ENCODE data around the gene SF3B1. TPM values are rescaled to one million over a fixed set of nuclear protein-coding genes. Genes with fewer than 3 reads are reported as not detected.

The SF3B1 gene
- total RNA-seq, 2 donors from 2014 or later: 272 to 284 TPM

DNA sequence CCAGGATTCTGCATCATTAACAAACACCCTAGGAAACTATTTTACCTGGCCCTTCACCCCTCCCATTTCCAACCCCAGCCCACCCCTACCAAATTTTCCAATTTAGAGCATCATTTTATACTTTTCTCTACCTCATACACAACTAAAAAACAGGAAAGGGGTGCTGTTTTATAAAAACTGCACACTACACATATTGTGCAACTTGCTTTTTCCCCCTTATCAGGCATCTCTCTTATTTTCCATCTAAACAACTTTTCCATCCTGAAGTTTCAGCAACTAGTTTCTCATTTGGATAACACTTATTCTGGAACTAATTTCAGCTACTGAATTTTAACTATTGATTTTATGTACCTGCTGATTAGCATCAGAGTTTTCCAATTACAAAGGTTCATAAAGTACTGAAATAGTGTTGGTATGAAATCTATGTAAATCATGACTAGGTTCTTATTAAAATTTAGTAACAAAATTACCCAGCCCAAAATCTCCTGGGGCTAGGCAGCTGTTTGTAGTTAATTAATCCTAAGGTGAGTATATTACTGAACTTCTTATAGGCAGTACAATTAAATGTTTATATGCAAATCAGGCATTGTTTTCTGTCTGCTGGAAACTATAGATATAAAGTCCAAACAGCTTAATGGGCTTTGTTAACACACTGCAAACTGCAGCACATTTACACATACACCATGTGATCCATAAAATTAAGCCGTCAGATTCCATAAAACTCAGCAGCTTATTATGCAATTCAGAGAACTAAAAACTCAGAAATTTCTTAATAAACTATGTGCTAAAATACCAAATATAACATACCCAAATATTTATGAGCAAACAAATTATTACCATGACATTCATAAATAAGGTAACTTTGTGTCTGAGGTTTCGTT is 7.9 kb downstream of the SF3B1 start:
- DNase-seq (no peak), ATAC-seq (replicated peaks in 1 of 2) (no peak)
- Mint-ChIP-seq H3K4me3 (peak overlapping the region; percentile 11 to 59), H3K36me3 (ENCODE audit: insufficient read depth in 2 of 2) (peaks cover 4 to 20% of the 10 kb centered on the region in 2 donors), H3K9me3 (no peaks in the 10 kb centered on the region), H3K4me1 (ENCODE audit: low read depth) (peaks cover 76% of the 10 kb centered on the region), H3K27ac (peak overlapping the region; percentile 54), H3K27me3 (ENCODE audit: low read depth) (no peaks in the 10 kb centered on the region)

GRCh38 chr2:197425550-197425949 is 9.3 kb downstream of the SF3B1 start:
- peaks cover 73% of the 10 kb centered on the region for H3K4me1 Mint-ChIP-seq (ENCODE audit: low read depth)

DNA sequence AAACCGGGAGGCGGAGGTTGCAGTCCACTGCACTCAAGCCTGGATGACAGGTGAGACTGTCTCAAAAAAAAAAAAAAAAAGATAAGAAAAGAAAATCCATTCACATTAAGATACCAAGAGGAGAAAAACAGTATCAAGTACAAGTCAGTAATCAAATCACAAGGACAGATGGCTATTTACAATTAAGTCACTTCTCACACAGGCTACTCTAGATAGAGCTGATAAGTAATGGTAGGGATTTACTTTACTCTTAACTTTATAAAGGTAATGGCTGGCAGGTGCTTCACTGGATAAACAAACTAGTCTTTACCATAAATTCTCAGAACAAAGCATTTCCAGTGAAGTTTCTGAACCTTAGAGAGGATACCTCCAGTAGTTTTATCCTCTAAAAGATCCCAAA is 11.5 kb downstream of the SF3B1 start:
- Mint-ChIP-seq H3K36me3 (ENCODE audit: insufficient read depth in 2 of 2) (peaks cover 1 to 12% of the 10 kb centered on the region in 2 donors), H3K27me3 (ENCODE audit: low read depth) (no peaks in the 10 kb centered on the region), H3K4me3 (no peak overlapping the region), H3K4me1 (ENCODE audit: low read depth) (peaks cover 56% of the 10 kb centered on the region), H3K9me3 (no peaks in the 10 kb centered on the region), H3K27ac (peak overlapping the region; percentile 63)
- ATAC-seq (replicated peaks in 1 of 2) (no peak), DNase-seq (no peak)

More at GRCh38 chr2:197425550-197425949, 9.3 kb downstream of the SF3B1 start:
- no peak for ATAC-seq (replicated peaks in 1 of 2)
- peaks cover 1 to 16% of the 10 kb centered on the region in 2 donors for H3K36me3 Mint-ChIP-seq (ENCODE audit: insufficient read depth in 2 of 2)
- H3K27ac Mint-ChIP-seq: no peak overlapping the region
- peak overlapping the region in 1 of 2 donors; percentile 59 for H3K4me3 Mint-ChIP-seq
- H3K9me3 Mint-ChIP-seq: no peaks in the 10 kb centered on the region
- no peaks in the 10 kb centered on the region for H3K27me3 Mint-ChIP-seq (ENCODE audit: low read depth)
- no peak for DNase-seq

DNA sequence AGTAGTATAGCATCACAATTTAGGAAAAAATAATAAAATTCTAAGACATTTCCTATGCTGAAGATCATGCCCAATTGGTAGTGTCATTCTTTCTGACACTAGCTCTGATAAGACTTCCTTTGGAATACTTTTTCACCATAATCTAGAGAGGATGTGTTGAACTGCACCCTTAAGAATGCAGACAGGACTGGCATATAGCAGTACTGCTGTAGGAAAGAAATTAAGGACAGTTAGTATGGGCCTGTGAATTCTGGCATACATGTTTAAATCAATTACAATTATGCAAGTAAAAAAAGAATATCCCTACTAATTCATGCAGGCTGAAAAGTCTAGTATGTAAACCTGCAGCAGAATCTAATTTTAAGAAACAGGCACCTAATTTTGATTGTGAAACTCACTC is 15.4 kb downstream of the SF3B1 start:
- H3K36me3 Mint-ChIP-seq (ENCODE audit: insufficient read depth in 2 of 2): peaks cover 10 to 27% of the 10 kb centered on the region in 2 donors
- no peaks in the 10 kb centered on the region for H3K9me3 Mint-ChIP-seq
- DNase-seq (no peak), ATAC-seq (replicated peaks in 1 of 2) (no peak)
- H3K27ac Mint-ChIP-seq: peak overlapping the region; percentile 77
- H3K27me3 Mint-ChIP-seq (ENCODE audit: low read depth): no peaks in the 10 kb centered on the region
- H3K4me3 Mint-ChIP-seq: no peak overlapping the region
- peaks cover 26% of the 10 kb centered on the region for H3K4me1 Mint-ChIP-seq (ENCODE audit: low read depth)

- H3K9me3 Mint-ChIP-seq: no peaks in the 10 kb centered on the region
Measured at GRCh38 chr2:197416268-197416667, 18.6 kb downstream of the SF3B1 start.

DNA sequence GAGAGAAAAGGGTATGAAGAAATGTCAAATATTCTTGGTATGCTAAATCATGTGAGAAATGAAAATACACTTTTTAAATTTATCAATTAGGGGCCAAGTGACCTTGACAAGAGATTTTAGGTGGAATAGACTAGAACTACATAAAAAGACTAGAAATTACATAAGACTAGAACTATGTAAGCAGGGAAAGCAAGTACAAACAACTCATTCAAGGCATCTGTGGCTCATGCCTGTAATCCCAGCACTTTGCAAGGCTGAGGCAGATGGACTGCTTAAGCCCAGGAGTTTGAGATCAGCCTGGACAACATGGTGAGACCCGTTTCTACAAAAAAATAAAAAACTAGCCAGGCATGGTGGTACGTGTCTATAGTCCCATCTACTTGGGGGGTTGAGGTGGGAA is 20.3 kb downstream of the SF3B1 start:
- ATAC-seq (replicated peaks in 1 of 2) (no peak), DNase-seq (no peak)
- H3K9me3 Mint-ChIP-seq: no peaks in the 10 kb centered on the region
- H3K36me3 Mint-ChIP-seq (ENCODE audit: insufficient read depth in 2 of 2): peaks cover 15 to 43% of the 10 kb centered on the region in 2 donors
- no peaks in the 10 kb centered on the region for H3K27me3 Mint-ChIP-seq (ENCODE audit: low read depth)
- no peak overlapping the region for H3K4me3 Mint-ChIP-seq
- H3K4me1 Mint-ChIP-seq (ENCODE audit: low read depth): no peaks in the 10 kb centered on the region
- H3K27ac Mint-ChIP-seq: no peak overlapping the region

More at GRCh38 chr2:197416268-197416667, 18.6 kb downstream of the SF3B1 start:
- H3K27ac Mint-ChIP-seq: no peak overlapping the region
- no peaks in the 10 kb centered on the region for H3K27me3 Mint-ChIP-seq (ENCODE audit: low read depth)
- ATAC-seq (replicated peaks in 1 of 2) (no peak), DNase-seq (no peak)
- H3K4me3 Mint-ChIP-seq: no peak overlapping the region
- peaks cover 14 to 34% of the 10 kb centered on the region in 2 donors for H3K36me3 Mint-ChIP-seq (ENCODE audit: insufficient read depth in 2 of 2)
- H3K4me1 Mint-ChIP-seq (ENCODE audit: low read depth): peaks cover 12% of the 10 kb centered on the region

- no peak overlapping the region for H3K27ac Mint-ChIP-seq
- peaks cover 15 to 42% of the 10 kb centered on the region in 2 donors for H3K36me3 Mint-ChIP-seq (ENCODE audit: insufficient read depth in 2 of 2)
- no peak for ATAC-seq (replicated peaks in 1 of 2)
- no peaks in the 10 kb centered on the region for H3K9me3 Mint-ChIP-seq
- H3K27me3 Mint-ChIP-seq (ENCODE audit: low read depth): no peaks in the 10 kb centered on the region
- no peak for DNase-seq
- H3K4me1 Mint-ChIP-seq (ENCODE audit: low read depth): no peaks in the 10 kb centered on the region
- no peak overlapping the region for H3K4me3 Mint-ChIP-seq
Measured at GRCh38 chr2:197414039-197414438, 20.8 kb downstream of the SF3B1 start.

DNA sequence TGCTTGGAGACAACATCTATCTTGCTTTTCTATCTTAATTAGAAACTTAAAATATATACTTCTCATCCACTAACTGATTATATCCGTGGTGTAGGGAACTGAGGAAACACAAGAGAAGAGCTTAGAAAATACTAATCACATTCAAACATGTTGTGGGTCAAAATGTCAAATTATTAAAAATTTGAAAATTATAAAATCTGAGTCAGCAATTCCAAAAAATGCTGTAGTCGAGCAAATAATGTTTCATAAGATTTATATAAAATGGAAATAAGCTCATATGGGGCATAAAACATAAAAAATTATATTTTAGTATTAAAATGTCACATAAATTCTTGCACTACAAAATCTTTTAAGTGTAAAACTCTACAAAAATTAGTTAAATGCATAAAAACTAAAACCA is 29.2 kb downstream of the SF3B1 start:
- no peak overlapping the region for H3K4me3 Mint-ChIP-seq

GRCh38 chr2:197399887-197400540 is 34.8 kb downstream of the SF3B1 start:
- no peak for ATAC-seq (replicated peaks in 1 of 2)
- DNase-seq: no peak
- Mint-ChIP-seq H3K27me3 (ENCODE audit: low read depth) (no peaks in the 10 kb centered on the region), H3K9me3 (no peaks in the 10 kb centered on the region), H3K36me3 (ENCODE audit: insufficient read depth in 2 of 2) (peaks cover 14 to 62% of the 10 kb centered on the region in 2 donors), H3K27ac (peak overlapping the region; percentile 82), H3K4me1 (ENCODE audit: low read depth) (no peaks in the 10 kb centered on the region), H3K4me3 (no peak overlapping the region)

More for the DNA sequence above, 29.2 kb downstream of the SF3B1 start:
- H3K27ac Mint-ChIP-seq: no peak overlapping the region
- peaks cover 14 to 59% of the 10 kb centered on the region in 2 donors for H3K36me3 Mint-ChIP-seq (ENCODE audit: insufficient read depth in 2 of 2)
- ATAC-seq (replicated peaks in 1 of 2) (no peak), DNase-seq (no peak)
- no peaks in the 10 kb centered on the region for H3K9me3 Mint-ChIP-seq
- no peaks in the 10 kb centered on the region for H3K4me1 Mint-ChIP-seq (ENCODE audit: low read depth)
- H3K27me3 Mint-ChIP-seq (ENCODE audit: low read depth): no peaks in the 10 kb centered on the region

- Mint-ChIP-seq H3K27ac (no peak overlapping the region), H3K36me3 (ENCODE audit: insufficient read depth in 2 of 2) (peaks cover 14 to 60% of the 10 kb centered on the region in 2 donors), H3K4me3 (no peak overlapping the region), H3K9me3 (no peaks in the 10 kb centered on the region), H3K4me1 (ENCODE audit: low read depth) (no peaks in the 10 kb centered on the region), H3K27me3 (ENCODE audit: low read depth) (no peaks in the 10 kb centered on the region)
- ATAC-seq (replicated peaks in 1 of 2): no peak
- no peak for DNase-seq
Measured at GRCh38 chr2:197398913-197399312, 35.9 kb downstream of the SF3B1 start.

GRCh38 chr2:197391220-197391717 is 43.6 kb downstream of the SF3B1 start:
- H3K9me3 Mint-ChIP-seq: no peaks in the 10 kb centered on the region

GRCh38 chr2:197388866-197389587 is 45.8 kb downstream of the SF3B1 start:
- DNase-seq: no peak
- H3K4me1 Mint-ChIP-seq (ENCODE audit: low read depth): peaks cover 5% of the 10 kb centered on the region
- no peaks in the 10 kb centered on the region for H3K27me3 Mint-ChIP-seq (ENCODE audit: low read depth)
- H3K9me3 Mint-ChIP-seq: no peaks in the 10 kb centered on the region
- H3K27ac Mint-ChIP-seq: no peak overlapping the region
- no peak overlapping the region for H3K4me3 Mint-ChIP-seq
- peak in 1 of 2 donors; percentile 6 for ATAC-seq (replicated peaks in 1 of 2)
- peaks cover 0 to 9% of the 10 kb centered on the region in 2 donors for H3K36me3 Mint-ChIP-seq (ENCODE audit: insufficient read depth in 2 of 2)

More at GRCh38 chr2:197391220-197391717, 43.6 kb downstream of the SF3B1 start:
- Mint-ChIP-seq H3K4me1 (ENCODE audit: low read depth) (no peaks in the 10 kb centered on the region), H3K27ac (peak overlapping the region; percentile 27), H3K27me3 (ENCODE audit: low read depth) (no peaks in the 10 kb centered on the region), H3K36me3 (ENCODE audit: insufficient read depth in 2 of 2) (peaks cover 2 to 22% of the 10 kb centered on the region in 2 donors), H3K4me3 (no peak overlapping the region)
- no peak for ATAC-seq (replicated peaks in 1 of 2)
- no peak for DNase-seq
